HG03159 (cell line): ENCODE measurements around the gene LMBR1.

Experiments
- ATAC-seq: cut with Tn5 transposase; IDR thresholded peaks from one replicate; pipeline ENCODE4 v1.9.1; 2021; ENCODE audit warnings: mild to moderate bottlenecking, moderate library complexity; ENCODE audit not compliant: unreplicated experiment

LMBR1 gene

DNA sequence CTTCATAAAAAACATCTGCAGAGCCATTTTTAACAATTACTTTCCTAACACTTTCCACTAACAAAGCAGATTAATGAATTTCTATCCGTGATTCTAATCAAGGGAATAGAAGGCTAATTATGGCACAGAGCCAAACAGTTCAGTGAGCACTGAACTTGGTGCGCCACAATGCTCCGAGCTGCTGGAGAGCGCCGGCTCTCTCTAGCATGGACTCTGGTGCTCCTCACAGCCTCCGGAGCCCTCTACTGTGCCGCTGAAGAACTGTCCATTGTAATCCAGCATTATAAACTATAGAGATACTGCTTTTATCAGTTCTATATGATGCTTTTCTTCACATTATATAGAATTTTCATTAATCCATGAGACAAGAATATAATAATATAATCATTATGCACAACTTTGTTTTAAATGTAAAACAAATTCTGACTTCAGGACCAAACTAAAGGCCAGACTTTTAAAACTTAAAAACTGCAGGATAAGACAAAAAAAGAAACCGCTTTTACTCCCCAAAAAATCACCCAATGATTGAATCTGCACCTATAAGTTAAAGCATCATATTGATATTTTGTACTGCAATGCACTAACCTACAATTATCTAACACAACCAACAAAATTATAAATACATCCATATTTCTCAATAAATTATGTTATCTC, 128.8 kb downstream of the LMBR1 start:
- ATAC-seq = no peak

DNA sequence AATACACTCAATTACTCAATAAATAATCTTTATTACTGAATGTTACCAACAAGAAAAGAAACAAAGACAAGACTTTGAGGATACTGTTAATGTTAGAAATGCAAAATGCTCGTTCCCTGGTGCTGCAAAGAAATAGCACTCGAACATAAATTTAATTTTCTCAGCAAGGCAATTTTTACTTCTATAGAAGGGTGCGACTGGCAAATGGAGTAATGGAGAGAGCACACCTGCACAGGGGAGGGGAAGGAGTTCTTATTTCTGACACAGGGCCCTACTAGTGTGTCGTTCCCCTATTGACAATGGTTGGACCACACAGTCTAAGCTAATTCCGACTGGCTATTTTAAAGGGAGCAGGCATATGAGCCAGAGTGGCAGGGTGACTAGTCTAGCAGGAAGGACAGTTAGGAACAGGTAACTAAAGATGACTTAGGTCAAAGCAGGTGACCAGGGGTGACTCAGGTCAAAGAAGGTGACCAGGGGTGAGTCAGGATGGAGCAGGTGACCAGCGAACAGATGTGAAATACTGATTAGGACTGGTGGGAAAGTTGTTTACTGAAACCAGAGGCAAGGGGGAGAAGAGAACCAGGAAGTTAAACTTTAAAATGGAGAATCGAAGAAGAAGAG, 133.3 kb downstream of the LMBR1 start:
- no peak for ATAC-seq

DNA sequence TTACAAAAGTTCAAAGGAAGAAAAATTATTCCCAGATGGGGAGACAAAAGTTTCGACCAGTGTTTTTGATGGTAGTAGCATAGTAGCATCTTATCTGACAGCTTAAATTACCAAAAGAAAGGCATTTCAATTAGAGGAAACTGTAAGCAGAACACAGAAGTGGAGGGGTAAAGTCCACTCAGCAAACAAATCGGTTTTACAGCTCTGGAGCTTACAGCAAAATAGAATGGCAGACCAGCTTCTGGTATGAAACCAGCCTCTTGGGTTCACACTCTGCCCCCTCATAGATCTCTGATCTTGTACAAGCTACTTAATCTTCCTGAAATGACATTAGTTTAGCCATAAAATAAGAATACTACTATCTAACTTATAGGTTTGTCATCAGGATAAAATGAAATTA, 133.8 kb downstream of the LMBR1 start:
- ATAC-seq = no peak

DNA sequence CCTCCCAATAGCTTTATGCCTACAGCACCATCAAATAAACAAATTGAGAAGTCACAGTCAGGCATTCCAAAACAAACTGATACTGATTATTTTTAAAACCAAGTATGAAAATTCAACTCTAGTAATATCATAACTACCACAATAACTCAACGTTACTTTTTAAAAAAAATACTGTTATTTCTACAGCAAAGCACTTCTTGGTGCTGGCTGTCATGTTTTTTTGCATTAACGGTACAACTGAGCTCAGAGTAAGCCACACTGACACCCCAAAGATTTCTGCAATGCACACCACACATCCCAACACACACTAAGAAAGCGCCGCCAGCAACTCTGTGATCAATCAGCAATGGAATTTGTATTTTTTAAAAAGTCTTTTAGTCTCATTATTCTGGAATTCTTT, 138.8 kb downstream of the LMBR1 start:
- no peak for ATAC-seq

DNA sequence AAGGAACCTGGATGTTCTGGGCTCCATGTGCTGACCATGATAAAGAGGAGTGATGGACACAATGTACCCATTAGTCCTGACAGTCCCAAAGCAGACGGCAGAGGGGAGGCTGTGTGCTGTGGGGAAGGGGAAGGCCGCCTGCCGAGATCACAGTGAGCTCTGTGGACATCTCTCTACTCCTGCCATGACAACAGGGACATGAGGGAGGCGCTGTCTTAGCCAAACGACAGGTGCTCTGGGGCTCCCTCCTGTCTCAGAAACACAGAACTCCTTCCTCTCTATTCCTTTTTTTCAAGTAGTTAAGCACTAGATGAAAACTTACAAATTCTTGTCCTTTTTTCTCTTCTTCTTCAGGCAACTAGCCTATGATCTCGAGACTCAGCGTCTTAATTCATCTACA, 139.4 kb downstream of the LMBR1 start:
- no peak for ATAC-seq

- ATAC-seq = no peak
Measured at GRCh38 chr7:156753229-156753560, 139.8 kb downstream of the LMBR1 start.

DNA sequence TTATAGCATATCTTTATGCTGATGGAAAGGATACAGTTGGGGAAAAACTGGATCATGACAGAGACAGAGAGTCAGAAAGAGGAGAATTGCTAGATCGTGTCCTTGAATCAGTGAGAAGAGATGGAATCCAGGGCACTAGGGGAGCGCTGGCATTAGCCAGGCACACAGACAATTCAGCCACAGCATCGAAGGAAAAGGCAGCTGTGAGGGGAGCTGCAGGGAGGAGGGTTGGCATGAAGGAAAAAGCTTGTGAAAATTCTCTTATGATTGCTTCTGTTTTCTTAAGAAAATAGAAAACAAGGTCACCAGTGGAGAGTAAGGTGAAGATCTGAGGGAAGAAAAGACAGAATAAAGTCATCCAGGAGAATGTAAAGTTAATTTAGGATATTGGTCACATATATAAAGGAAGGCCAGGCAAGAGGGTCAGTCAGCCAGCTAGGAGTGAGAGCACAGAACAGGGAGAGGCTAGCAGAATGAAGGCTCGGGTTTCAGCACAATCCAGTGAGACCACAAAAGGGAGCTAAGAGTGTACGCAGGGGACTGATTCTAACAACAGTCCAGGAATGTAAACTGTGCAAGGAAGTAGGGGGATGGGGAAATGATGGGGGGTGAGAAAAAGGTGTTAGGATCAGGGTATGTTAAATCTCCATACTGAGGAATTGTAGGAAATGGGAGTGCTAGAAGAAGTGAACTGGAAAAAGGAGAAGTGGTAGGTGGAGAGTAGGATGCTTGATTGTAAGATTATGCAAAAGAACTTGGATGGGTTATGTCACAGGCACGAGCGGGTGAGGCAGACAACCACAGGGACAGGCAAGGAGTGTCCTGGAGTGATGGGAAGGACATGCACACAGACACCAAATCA, 140.4 kb downstream of the LMBR1 start:
- ATAC-seq = no peak

- ATAC-seq = no peak
Measured at GRCh38 chr7:156751319-156751718, 141.7 kb downstream of the LMBR1 start.

- no peak for ATAC-seq
Measured at GRCh38 chr7:156747718-156748117, 145.3 kb downstream of the LMBR1 start.

DNA sequence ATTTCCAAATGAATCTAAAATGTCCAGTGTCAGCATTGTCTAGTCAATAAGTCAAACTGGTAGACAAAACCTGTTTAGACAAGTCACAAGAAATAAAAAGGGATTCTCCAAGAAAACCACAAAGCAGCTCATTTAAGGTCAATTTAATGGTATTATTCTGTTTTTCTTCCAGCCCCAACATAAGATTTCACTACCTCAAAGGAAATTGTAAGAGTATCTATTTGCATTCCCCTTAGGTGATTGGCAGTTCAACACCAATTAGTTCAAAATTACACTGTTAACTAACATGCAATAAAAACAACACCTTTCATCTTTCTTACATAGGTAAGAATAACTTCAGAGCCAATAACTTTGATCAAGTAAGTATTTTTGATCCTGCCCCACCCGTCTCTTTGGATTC, 146.1 kb downstream of the LMBR1 start:
- ATAC-seq = no peak

GRCh38 chr7:156739596-156739995, 153.4 kb downstream of the LMBR1 start:
- ATAC-seq = no peak

DNA sequence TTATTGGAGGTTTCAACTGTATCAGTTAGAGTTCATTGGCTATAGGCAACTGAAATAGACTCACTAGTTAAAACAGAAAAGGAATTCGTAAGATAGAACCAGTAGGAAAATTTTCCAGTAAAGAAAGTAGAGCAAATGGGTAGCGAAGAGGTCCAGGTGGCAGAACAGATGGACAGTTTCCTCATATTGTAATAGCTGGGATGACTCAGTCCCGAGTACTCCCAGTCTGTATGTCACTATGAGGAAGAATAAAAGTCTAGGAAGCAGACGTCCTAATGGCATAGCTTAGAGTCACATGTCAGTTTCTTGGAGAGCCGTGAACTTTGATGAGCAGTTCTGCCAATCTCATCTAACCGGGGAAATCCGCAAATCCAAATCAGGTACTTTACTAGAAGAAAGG, 157.1 kb downstream of the LMBR1 start:
- no peak for ATAC-seq

- ATAC-seq = no peak
Measured at GRCh38 chr7:156733638-156734037, 159.3 kb downstream of the LMBR1 start.

- ATAC-seq = no peak
Measured at GRCh38 chr7:156732091-156732625, 160.8 kb downstream of the LMBR1 start.

DNA sequence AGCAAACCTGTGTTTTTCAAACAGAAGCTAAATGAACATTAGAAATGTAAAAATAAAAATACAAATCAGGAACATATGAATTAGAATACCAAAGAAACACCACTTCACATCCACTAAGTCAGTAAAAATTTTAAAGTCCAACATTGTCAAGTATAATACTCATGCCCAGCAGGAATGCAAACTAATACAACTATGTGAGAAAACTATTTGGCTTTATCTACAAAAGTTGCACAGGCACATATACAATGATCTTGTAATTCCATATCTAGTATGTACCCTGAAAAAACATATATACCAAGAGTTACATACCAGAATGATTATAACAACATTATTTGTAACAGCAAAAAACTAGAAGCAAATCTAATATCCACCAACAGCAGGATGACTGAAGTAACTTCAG, 161.3 kb downstream of the LMBR1 start:
- no peak for ATAC-seq

DNA sequence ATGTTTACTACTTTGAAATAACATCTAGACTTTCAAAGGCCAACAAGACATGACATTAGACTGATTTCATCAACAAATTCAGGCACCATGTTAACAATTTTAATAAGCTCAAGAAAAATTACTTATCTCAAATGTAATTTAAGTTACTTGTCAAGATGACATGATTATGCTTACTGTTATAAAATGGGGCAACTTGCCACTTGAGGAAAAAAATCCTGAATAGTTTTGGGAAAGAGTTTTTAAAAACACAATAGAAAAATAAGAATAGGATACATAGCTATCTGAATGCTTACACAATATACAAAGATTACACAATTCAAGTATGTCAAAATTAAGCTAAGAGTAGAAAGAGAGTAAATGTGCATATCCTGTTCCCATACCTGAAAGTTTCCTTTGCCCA, 167.0 kb downstream of the LMBR1 start:
- no peak for ATAC-seq

DNA sequence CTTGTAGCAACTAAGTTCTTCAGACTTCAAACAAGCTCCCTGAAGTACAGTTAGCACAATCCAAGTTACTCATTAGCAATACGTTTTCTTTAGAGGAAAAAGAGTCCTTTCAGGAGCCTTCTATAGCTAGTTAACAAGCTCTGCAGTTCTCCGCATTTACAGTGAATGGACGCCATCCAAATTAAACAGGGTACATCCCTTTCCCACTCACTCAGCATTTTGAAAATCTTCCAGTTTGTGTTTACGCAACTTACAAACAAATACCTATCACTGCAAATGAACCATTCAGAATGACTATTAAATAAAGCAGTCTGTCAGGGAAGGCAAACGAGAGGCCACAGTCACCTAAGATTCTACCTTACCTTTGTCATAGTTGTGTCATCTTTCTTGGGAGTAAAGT, 167.9 kb downstream of the LMBR1 start:
- no peak for ATAC-seq

GRCh38 chr7:156722043-156722826, 170.7 kb downstream of the LMBR1 start:
- ATAC-seq = no peak

- no peak for ATAC-seq
Measured at GRCh38 chr7:156703773-156704482, 189.1 kb downstream of the LMBR1 start.

- ATAC-seq = no peak
Measured at GRCh38 chr7:156703209-156703608, 189.8 kb downstream of the LMBR1 start.
